HG03354 (cell line): Measurements from ENCODE around the gene WIPF1.

Experiments used
- ATAC-seq: cut with Tn5 transposase; IDR thresholded peaks from one replicate; pipeline ENCODE4 v1.9.1; 2021; ENCODE audit warnings: mild to moderate bottlenecking; ENCODE audit not compliant: unreplicated experiment, poor library complexity, severe bottlenecking

Gene WIPF1

DNA sequence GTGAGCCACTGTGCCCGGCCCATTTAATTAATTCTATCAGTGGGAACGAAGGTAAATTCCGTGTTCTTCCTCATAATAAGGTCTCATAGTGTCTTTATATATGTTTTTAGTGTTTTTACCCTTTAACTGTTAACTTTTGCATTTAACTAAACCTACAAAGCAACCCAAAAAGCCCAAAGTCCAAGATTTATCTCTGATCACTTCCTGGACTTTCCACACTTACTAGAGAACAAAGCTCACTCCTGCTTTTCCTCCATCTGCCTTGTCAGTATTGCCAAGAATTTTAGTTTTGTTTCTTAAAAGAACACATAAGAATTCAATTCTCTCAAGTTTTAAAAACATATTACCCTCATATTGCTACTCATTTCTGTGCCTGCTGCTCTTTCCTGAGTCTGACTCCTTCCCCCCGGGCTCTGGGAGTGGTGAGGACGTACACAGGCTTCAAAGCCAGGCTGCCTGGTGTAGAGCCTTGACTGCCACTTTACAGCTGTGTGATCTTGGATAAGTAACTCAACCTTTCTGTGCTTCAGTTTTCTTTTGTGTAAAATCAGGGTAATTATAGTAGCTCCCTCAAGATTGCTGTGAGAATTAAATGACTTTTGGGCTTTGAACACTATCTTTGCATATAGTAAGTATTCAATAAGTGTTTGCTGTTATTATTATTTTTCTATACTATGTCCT, 85.9 kb downstream of the WIPF1 start:
- no peak for ATAC-seq

- no peak for ATAC-seq
Observed at GRCh38 chr2:174510583-174511189, 86.9 kb downstream of the WIPF1 start.
